Activated CD8-positive, alpha-beta memory T cell treated with anti-CD3 and anti-CD28 coated beads, Interleukin-2, amount 50 U/mL, for 1 hour (primary cell): Measurements from ENCODE around the gene DLG2.

Experiments used
- DNase-seq: peaks from one replicate; pipeline ENCODE4 v3.0.0-alpha.2; 2020; ENCODE audit errors: extremely low read depth

The DLG2 gene

DNA sequence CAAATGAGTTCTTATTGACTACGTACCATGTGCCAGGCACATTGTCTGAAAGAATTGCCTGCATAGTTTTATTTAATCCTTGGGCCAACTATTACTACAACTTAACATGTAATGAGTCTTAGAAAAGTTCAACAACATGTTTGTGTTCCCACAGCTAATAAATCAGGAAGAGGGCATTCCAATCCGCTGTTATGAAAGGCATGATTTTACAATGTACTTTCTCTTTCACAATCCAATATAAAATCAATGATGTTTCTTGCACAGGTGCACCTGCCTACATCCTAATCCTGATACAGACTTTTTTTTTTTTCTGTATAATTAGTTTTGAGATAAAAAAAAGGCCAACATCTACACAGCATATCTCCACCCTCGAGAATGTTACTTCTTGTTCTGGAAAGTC is 1612.6 kb downstream of the DLG2 start:
- DNase-seq: no peak

DNA sequence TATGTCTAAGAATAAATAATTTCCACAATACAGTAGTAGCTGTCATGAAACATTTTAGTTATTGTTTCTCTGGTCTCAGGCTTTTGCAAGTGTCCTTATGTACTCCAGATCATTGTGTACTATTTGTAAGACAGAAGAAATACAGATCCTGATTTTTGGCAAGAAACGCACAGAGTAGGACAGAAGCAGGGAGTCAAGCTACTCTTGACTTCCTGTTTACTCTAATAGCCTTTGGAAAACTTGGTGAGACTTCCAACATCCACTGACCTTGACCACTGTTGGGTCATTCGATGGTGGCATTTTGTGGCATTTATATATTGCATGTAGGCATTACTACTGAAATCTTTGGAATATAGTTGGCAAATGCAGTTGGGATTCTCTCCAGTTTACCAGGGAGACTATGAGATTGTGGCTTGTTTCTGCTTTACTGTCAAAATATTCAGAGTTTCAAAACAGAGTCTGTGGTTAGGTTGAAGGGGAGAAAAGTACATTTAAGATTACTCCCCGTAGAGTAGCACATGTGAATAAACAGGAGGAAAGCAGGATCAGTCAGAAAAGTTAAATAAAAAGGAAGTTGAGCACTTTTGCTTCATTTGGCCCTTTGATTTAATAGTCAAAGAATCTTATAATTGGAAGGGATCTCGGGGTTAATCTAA is 1614.8 kb downstream of the DLG2 start:
- DNase-seq: no peak

DNA sequence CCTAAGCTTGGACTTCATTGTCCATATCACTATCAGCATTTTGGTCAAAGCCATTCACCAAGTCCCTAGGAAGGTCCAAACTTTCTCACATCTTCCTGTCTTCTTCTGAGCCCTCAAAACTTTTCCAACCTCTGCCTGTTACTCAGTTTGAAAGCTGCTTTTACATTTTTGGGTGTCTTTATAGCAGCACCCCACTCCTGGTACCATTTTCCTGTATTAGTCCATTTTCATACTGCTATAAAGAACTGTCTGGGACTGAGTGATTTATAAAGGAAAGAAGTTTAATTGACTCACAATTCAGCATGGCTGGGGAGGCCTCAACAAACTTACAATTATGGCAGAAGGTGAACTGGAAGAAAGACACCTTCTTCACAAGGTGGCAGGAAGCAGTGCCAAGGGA is 1624.0 kb downstream of the DLG2 start:
- DNase-seq: no peak

DNA sequence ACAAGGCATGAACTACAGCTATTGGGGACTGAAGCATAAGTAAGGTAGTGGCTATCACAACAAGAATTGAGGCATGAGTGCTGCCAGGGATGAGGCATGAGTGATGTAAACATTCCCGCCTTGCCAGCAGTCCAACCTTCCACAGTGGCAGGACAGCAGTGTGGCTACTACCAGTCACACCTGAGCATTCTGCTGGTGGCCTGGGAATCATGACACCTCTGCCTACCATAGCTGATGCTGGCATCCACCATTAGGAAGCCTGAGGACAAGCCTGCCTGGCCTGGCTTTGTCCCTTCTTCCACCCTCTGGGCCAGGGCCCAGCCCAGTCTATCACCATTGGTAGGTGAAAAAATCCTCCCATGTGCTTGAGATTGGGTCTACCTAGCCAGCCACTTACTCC is 1628.2 kb downstream of the DLG2 start:
- DNase-seq: no peak

DNA sequence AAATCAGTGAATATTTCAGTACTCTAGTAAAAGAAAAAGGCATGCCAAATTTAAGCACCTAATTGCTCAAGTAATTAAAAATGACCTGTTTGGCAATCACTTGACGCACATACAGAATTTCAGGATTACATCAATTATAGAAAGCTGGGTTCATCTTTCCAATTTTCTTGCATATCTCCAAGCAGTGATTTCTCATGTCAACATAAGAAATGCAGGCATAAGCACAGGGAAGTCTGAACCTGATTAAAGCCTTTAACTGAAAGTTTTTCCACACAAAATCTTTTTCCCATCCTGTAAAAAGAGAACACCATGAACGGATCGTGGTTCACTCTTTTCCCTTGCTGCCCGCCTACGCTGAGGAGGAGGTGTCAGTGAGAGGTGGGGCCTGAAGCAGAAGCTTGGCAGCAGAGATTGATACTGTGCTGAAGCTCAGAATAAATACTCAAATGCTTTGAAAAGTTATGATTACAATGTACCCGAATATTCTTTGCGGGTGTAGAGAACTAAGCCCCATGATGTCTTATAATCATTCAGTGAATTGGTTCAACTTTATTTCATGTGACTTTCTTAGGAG is 1636.9 kb downstream of the DLG2 start:
- DNase-seq: no peak

DNA sequence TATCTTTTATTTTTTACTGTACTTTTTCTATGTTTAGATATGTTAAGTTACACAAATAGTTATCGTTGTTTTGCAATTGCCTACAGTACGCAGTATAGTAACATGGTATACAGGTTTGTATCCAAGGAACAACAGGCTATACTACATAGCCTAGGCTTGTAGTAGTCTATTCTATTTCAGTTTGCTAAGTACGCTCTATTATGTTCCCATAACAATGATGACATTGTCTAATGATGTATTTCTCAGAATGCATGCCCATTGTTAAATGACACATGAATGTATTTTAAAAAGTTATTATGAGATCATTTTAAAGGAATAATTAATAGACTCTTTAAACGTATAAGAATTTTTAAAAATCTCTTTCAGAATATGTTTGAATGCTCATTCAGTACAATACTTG is 1644.3 kb downstream of the DLG2 start:
- DNase-seq: no peak

DNA sequence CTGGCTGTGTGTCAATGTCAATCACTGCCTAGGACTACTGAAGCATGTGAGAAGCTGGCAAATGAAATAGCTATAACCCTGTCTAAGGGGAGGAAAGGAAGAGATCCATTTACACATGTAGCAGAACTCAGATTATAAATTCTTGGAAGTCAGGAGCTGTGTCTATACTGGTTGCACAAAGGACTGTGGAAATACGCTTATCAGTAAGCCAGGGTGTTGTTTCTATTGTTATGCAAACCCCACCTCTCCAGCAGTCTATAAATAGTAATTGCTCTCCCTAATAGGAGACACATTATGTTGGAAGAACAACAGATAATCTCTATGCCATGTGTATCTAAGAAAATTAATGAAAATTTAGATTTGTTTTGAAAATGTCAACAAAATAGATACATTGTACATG is 1647.6 kb downstream of the DLG2 start:
- no peak for DNase-seq

DNA sequence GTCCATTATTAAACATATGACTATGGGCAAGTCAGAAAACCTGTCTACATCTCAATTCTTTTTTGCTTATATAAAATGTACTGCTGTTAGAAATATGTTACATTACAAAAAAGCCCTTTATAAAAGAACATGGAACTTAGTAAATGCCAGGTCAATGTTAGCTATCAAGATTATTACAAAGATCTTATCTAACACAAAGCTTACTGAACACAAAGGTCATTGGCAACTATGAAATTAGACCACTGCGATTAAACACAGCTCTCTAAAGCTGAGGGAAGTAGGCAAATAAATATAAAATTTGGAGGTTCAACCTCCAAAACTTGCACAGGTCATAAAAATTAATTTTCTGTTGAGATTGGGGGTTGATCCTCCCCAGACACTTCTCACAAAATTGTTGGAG is 1648.2 kb downstream of the DLG2 start:
- DNase-seq: no peak

DNA sequence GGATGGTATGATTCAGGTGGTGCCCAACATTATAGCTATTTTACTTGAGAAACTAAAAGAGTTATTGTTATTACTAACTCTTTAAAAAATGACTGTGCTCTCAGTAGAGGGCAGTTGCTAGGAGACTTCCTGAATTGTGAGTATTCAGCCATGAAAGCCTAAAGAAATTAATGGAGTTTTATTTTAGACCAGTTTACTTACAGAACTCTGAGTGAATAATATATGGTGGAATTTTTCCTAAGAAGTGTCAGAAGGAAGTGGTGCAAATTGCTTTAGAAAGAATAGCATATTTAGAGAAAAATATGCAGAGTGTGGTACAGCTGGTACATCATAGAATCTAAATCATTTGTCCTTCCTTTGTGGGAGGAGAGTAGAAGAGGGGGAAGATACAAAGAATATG is 1651.1 kb downstream of the DLG2 start:
- DNase-seq: no peak

DNA sequence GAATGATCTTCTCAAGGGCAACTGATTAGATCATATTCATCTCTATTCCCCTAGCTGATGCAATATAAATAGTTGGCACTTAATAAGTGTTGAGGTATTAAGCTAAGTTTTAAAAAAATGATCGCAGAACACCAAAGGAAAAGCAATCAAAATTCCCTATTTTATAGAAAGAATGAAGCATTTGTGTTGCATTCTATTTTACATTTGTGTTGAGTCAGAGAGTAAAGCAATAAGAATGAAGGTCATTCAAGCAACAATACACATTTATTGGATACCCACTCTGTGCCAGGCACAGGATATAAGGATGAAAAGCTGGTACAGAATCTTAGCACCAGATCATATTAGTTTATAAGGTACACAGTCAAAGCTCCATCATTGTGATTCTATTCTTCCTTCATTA is 1654.6 kb downstream of the DLG2 start:
- no peak for DNase-seq

DNA sequence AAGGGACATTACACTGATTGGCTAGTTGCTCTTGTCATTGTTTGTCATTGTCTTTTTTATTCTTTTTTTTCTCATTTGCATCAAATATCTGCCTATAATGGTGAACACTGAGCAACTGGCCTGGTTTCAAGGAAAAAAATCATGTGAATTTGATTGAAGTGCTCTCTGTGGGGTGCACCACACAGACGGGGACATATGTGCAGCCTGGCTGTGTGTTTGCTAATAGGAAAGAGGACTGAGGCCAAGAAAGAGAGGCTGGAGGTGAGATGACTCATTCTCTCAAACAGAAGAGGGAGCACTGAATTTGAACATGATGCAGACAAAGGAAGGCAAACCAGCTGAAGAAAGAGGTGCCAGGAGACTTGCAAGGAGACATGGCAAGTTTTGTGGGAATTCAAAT is 1656.1 kb downstream of the DLG2 start:
- no peak for DNase-seq

DNA sequence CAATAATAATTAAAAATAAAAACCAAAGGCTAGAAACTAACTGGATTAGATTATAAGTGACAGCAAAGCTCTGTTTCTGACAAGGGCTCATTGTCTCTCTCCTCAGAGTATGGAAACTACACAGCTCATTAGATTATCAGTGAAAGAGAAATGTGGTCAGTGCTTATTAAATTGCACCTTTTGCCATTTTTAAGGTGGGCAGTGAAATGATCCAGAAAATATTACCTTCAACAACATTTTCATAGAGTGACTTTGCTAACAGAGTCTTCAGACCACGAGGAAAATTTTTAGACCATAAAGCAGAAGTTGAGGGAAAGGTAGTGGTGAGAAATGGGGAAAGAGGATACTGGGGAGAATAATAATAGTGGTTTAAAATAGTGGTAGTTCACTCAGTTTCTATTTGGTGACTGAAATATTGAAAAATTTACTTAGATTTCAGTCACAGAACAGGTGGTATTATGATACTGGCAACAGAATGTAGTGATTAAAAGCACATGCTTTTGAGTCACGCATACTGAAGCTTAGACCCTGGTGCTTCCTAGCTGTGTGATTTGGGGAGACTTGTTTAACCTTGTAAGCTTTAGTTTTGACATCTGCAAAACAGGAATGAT is 1657.0 kb downstream of the DLG2 start:
- no peak for DNase-seq

DNA sequence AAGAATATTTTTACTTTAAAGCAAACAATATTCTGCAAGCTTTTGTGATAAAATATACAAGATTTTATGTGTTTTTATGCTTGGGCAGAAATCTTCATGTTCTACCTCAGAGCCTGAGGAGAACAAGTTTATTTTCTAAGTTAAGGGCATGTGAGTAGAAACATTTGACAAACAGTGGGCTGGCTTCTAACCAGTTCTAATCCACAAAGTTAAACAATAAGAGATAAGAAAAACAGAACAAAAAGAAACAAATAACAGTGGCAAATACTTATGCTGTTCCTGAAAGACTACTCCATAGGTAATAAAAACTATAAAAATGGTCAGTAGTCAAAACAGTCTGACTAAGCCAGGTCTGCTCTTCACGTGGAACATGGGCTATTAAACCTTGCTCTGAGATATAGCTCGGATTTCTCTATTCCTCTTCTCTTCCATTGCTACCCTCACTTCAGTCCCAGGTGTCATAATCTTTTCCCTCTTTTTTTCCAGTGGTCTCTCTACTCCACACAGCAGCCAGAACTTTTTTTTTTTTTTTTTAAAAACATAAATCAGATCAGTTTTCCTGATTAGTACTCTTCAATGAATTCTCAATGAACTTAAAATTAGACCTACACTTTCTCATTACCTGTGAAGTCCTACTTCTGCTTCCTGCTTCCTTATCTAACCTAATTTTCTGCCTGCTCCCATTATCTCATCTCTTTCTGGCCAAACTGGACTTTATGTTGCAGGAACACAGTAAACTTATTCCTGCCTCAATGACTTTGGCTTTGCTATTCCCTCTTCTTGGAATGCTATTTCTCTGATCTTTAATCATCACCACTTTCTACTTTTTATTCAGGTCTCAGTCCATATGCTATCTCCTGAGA is 1669.9 kb downstream of the DLG2 start:
- no peak for DNase-seq

DNA sequence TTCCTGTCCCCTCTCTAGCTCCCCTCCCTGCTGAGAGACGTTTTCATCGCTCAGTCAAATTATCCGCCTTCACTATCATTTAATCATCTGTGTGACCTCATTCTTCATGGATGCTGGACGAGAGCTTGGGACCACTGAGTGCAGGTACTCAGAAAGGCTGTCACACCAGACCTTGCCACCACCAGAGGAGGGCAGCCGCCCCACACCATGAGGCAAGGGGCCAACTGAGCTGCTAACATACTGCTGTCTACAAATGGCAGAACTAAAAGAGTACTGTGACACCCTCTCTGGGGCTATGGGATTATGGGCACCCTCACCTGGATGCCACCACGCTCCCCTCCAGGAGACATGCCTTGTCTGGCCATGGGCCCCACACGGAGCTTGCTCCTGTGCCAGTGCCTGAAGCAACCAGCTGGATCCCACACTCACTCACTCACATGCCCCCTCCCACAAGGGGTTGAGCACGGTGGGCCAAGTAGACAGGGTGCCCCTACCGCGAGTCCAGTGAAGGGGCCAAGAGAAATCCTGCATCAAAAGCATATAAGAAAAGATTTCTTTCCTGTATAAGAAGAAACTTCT is 1670.9 kb downstream of the DLG2 start:
- no peak for DNase-seq

DNA sequence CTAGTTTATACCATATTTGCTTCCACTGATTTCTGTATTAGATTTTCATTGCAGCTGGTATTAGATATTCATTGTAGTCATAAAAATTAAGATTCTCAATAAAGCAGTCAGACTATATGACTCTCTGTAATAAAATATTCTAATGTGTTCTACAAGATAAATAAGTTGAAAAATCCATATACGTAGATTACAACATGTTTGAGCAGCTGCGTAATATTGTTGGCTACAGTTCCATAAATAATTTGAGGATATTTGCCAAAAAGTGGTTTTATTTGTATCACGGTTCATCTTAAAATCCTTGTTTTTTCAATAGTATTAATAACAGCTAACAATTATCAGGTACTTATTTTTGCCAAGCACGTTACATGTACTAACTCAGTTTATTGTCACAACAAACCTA is 1672.4 kb downstream of the DLG2 start:
- no peak for DNase-seq

DNA sequence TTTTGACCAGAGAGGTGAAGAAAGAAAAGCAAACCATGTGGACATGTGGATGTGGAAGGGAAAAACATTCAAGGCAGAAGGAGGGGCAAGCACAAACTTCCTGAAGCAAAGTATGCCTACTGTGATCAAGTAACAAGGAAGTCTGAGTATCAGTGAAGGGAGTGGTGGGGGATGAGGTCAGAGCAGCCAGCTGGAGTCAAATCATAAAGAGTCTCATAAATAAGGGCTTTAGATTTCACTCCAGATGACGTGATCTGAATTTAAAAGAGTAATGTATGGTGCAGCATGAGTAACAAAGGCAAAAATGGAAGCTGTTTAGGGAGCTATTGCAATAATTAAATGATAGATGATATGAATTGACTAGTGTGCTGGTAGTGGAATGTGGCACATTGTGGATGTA is 1675.6 kb downstream of the DLG2 start:
- DNase-seq: no peak

DNA sequence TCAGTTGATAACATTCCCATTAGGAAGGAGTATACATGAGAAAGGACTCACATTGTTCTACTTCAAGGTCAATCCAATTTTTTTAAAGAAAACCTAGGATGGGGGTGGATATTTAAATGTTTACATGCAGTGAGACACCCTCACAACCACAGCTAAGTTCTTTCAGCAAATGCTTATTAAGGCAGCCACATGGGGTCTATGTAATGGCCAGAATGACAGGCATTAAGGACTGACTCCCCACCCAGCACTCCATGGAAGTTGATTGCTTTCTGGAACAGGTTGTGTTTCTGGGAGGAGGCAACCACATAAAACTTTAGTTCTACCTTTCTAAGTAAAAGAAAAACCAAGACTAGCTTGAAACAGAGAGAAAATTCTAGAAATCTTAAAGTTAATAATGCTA is 1678.9 kb downstream of the DLG2 start:
- DNase-seq: no peak

DNA sequence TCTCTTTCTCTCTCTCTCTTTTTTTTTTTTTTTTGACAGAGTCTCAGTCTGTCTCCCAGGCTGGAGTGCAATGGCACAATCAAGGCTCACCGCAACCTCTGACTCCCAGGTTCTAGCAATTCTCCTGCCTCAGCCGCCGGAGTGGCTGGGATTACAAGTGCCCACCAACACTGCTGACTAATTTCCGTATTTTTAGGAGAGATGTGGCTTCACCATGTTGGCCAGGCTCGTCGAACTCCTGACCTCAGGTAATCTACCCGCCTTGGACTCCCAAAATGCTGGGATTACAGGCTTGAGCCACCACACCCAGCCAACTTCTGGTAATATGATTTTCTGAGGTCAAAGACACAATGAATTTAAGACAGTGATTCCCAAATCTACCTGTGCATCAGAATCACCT is 1681.2 kb downstream of the DLG2 start:
- no peak for DNase-seq

DNA sequence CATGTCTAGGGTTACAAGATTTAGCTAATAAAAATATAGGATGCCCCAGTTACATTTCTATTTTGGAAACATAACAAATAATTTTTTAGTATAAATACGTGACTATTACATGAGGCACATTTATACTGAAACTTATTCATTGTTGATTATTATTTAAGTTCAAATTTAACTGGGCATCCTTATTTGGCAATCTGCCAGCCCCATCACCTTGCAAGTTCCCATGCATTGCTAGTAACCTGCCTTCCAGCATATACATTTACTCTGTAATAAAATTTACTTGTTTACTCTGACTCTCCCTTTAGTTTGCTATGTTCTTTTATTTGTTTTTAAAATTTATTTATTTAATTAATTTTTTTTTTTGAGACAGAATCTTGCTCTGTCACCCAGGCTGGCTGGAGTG is 1686.1 kb downstream of the DLG2 start:
- DNase-seq: no peak

DNA sequence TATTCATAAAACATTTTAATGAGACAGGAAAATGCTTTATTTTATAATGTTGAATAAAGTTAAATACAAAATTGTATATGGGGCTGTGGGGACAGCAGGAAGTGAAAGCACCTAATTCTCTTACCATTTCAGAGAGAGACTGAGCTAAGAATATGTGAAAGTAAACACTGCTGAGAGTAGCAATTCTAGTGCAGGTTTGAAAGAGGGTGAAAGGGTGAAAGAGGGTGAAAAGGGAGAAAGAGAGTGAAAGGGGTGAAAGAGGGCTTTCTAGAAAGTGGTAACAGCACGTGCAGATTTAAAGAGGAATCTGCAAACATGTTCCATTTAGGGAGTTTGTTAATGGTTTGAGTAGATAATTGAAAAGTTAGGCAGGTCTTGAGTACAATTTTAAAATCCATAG is 1689.0 kb downstream of the DLG2 start:
- no peak for DNase-seq

DNA sequence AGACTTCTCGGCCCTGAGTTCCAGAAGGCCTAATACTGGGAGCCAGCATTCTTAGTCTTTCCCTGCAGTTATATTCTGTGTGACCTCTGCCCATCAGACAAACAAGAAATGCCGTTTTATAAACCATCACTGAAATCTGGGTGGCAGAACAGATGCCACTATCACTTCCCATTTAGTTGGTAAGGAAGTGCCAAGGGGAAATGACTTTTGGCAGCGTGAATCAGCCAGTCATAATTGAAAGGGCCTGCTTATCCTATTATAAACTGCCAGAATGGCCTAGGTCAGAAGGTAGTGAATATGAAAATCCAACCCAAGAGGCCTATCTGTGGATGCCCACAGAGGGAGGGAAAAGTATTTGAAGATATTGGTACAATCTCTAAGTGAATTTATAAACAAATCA is 1694.1 kb downstream of the DLG2 start:
- DNase-seq: no peak

DNA sequence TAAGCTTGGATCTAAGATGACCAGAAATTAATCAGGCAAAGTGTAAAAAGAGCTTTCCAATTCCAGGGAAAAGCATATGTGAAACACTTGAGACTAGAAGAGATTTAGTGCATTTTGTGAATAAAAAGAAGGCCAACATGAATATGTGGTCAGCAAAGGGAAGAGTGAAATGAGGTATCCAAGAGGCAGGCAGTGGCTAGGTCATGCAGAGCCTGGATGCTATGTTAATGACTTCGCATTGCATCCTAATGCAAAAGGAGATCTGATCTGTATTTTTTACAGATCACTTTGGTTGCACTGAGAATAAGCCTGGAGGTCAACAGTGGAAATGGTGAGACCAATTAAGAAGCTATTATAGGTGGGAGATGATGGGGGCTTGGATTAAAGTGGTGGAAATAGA is 1699.7 kb downstream of the DLG2 start:
- DNase-seq: no peak
